Measurements from ENCODE around the gene RBM28.

Gene RBM28

GRCh38 chr7:128343554-128344430 is at the start of gene RBM28:
RBM28 (minus strand) TSS chr7:128343908; CDS start chr7:128343793, 115 bp downstream.
- DNase-seq (ENCODE audit: low read depth in 2 of 2), result peak; percentile 63 to 67

GRCh38 chr7:128392446-128393327 is 49.0 kb upstream of the RBM28 start:
- DNase-seq (ENCODE audit: low read depth in 2 of 2), result no peak

GRCh38 chr7:128391805-128392204 is 48.1 kb upstream of the RBM28 start:
- DNase-seq (ENCODE audit: low read depth in 2 of 2), result no peak

- no peak for DNase-seq (ENCODE audit: low read depth in 2 of 2)
Measured at GRCh38 chr7:128390871-128391565, 47.3 kb upstream of the RBM28 start.

GRCh38 chr7:128389618-128390329 is 46.1 kb upstream of the RBM28 start:
- DNase-seq (ENCODE audit: low read depth in 2 of 2), result no peak

- DNase-seq (ENCODE audit: low read depth in 2 of 2), result no peak
Measured at GRCh38 chr7:128389085-128389617, 45.4 kb upstream of the RBM28 start.

- no peak for DNase-seq (ENCODE audit: low read depth in 2 of 2)
Measured at GRCh38 chr7:128388145-128388485, 44.4 kb upstream of the RBM28 start.

GRCh38 chr7:128387216-128388144 is 43.8 kb upstream of the RBM28 start:
- DNase-seq (ENCODE audit: low read depth in 2 of 2), result peak; percentile 34 to 50

GRCh38 chr7:128385988-128386925 is 42.5 kb upstream of the RBM28 start:
- DNase-seq (ENCODE audit: low read depth in 2 of 2), result no peak

- DNase-seq (ENCODE audit: low read depth in 2 of 2), result no peak
Measured at GRCh38 chr7:128384726-128385125, 41.0 kb upstream of the RBM28 start.

GRCh38 chr7:128383776-128384175 is 40.1 kb upstream of the RBM28 start:
- DNase-seq (ENCODE audit: low read depth in 2 of 2), result no peak

- DNase-seq (ENCODE audit: low read depth in 2 of 2), result no peak
Measured at GRCh38 chr7:128381161-128381821, 37.6 kb upstream of the RBM28 start.

- DNase-seq (ENCODE audit: low read depth in 2 of 2), result no peak
Measured at GRCh38 chr7:128380483-128381106, 36.9 kb upstream of the RBM28 start.

- no peak for DNase-seq (ENCODE audit: low read depth in 2 of 2)
Measured at GRCh38 chr7:128379900-128380479, 36.3 kb upstream of the RBM28 start.

GRCh38 chr7:128378637-128379036 is 34.9 kb upstream of the RBM28 start:
- no peak for DNase-seq (ENCODE audit: low read depth in 2 of 2)

- DNase-seq (ENCODE audit: low read depth in 2 of 2), result no peak
Measured at GRCh38 chr7:128376077-128376476, 32.4 kb upstream of the RBM28 start.

GRCh38 chr7:128374041-128374440 is 30.3 kb upstream of the RBM28 start:
- DNase-seq (ENCODE audit: low read depth in 2 of 2), result no peak

GRCh38 chr7:128373606-128374005 is 29.9 kb upstream of the RBM28 start:
- DNase-seq (ENCODE audit: low read depth in 2 of 2), result no peak

Measured in stimulated activated CD8-positive, alpha-beta memory T cell treated with anti-CD3 and anti-CD28 coated beads, Interleukin-2, amount 100 ng/mL, for 1 hour (primary cell).